Effector memory CD4-positive, alpha-beta T cell (primary cell): ENCODE measurements around the gene DMAC2.

Source experiments
- DNase-seq, 3 donors: peaks; one replicate each; pipeline ENCODE4 v3.0.0-alpha.2; 2020
- H3K27ac ChIP-seq: 2 replicates; pipeline ENCODE4 v1.7.0; 2013; ENCODE audit warnings: mild to moderate bottlenecking, low read length, moderate library complexity; ENCODE audit not compliant: insufficient read depth, poor library complexity, severe bottlenecking
- H3K27me3 ChIP-seq: replicated peaks from 2 replicates; pipeline ENCODE4 v1.7.0; 2013; ENCODE audit warnings: mild to moderate bottlenecking, low read length; ENCODE audit not compliant: insufficient read depth, control insufficient read depth, poor library complexity, severe bottlenecking
- H3K36me3 ChIP-seq: 2 replicates; pipeline ENCODE4 v1.7.0; 2013; ENCODE audit warnings: mild to moderate bottlenecking, low read length, moderate library complexity; ENCODE audit not compliant: control insufficient read depth, insufficient read depth
- H3K4me1 ChIP-seq: 2 replicates; pipeline ENCODE4 v1.7.0; 2013; ENCODE audit warnings: low read length, mild to moderate bottlenecking; ENCODE audit not compliant: control insufficient read depth, insufficient read depth, poor library complexity, severe bottlenecking
- H3K4me3 ChIP-seq: 2 replicates; pipeline ENCODE4 v1.7.0; 2013; ENCODE audit warnings: low read length, low read depth, mild to moderate bottlenecking; ENCODE audit not compliant: insufficient read depth, poor library complexity, severe bottlenecking
- H3K9me3 ChIP-seq: 2 replicates; pipeline ENCODE4 v1.7.0; 2013; ENCODE audit warnings: mild to moderate bottlenecking, low read length, moderate library complexity; ENCODE audit not compliant: control insufficient read depth

The DMAC2 gene

DNA sequence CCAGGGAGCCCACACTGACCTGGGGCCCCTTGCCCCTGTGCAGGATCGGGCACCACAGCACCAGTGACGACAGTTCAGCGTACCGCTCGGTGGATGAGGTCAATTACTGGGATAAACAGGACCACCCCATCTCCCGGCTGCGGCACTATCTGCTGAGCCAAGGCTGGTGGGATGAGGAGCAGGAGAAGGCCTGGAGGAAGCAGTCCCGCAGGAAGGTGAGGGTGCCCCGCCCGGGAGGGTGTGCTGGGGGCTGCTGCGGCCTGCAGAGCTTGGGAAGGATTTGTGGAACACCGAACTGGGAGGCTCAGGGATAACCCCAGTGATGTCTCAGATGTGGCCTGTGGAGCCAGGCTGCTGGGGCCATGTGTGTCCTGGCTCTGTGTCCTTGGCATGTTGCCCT is 16.8 kb downstream of the DMAC2 start:
- Histone ChIP-seq H3K27ac (no peak overlapping the region), H3K4me1 (peaks cover 12% of the 10 kb centered on the region), H3K4me3 (no peak overlapping the region), H3K27me3 (no peaks in the 10 kb centered on the region), H3K9me3 (no peaks in the 10 kb centered on the region), H3K36me3 (peaks cover 56% of the 10 kb centered on the region)
- no peak for DNase-seq

GRCh38 chr19:41422456-41422855 is 17.3 kb downstream of the DMAC2 start:
- H3K9me3 ChIP-seq, result no peaks in the 10 kb centered on the region
- no peaks in the 10 kb centered on the region for H3K27me3 ChIP-seq
- H3K4me3 ChIP-seq, result no peak overlapping the region
- no peak overlapping the region for H3K27ac ChIP-seq
- H3K4me1 ChIP-seq, result peaks cover 8% of the 10 kb centered on the region
- peaks cover 56% of the 10 kb centered on the region for H3K36me3 ChIP-seq
- DNase-seq, result no peak

DNA sequence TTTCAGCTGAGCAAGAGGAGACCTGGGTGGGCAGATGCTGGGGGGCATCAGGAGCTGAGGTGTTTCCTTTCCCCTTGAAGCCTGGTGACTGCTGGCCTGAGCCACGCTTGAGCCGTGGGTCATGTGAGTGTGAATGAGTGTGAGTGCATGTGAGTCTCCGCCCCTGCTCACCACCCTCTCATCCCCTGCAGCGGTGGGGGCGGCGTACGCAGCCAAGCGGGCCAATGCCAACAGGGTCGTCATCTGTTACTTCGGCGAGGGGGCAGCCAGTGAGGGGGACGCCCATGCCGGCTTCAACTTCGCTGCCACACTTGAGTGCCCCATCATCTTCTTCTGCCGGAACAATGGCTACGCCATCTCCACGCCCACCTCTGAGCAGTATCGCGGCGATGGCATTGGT is 17.7 kb downstream of the DMAC2 start:
- Histone ChIP-seq H3K4me3 (no peak overlapping the region), H3K4me1 (peaks cover 4% of the 10 kb centered on the region), H3K27me3 (no peaks in the 10 kb centered on the region), H3K36me3 (peaks cover 60% of the 10 kb centered on the region), H3K27ac (no peak overlapping the region), H3K9me3 (no peaks in the 10 kb centered on the region)
- DNase-seq, result no peak

DNA sequence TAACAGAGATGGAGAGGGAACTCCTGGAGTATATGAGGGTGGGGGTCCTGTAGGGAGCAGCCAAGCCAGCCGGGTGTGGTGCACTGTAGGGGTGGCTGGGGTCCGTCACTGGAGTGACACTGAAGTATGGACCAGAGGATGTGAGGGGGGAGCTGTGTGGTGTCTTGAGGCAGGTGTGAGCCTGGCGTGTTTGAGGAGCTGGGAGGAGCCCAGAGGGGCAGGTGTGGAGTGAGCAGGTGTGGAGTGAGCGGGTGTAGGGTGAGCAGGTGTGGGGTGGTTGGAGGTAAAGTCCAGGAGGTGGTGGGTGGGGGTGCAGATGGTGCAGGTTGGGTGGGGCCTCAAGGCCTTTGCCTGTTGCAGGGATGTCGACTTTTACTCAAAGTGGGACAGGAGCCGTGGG is 18.4 kb downstream of the DMAC2 start:
- Histone ChIP-seq H3K4me1 (peaks cover 4% of the 10 kb centered on the region), H3K4me3 (no peak overlapping the region), H3K27me3 (no peaks in the 10 kb centered on the region), H3K27ac (no peak overlapping the region), H3K36me3 (peaks cover 62% of the 10 kb centered on the region), H3K9me3 (no peaks in the 10 kb centered on the region)
- DNase-seq, result no peak

DNA sequence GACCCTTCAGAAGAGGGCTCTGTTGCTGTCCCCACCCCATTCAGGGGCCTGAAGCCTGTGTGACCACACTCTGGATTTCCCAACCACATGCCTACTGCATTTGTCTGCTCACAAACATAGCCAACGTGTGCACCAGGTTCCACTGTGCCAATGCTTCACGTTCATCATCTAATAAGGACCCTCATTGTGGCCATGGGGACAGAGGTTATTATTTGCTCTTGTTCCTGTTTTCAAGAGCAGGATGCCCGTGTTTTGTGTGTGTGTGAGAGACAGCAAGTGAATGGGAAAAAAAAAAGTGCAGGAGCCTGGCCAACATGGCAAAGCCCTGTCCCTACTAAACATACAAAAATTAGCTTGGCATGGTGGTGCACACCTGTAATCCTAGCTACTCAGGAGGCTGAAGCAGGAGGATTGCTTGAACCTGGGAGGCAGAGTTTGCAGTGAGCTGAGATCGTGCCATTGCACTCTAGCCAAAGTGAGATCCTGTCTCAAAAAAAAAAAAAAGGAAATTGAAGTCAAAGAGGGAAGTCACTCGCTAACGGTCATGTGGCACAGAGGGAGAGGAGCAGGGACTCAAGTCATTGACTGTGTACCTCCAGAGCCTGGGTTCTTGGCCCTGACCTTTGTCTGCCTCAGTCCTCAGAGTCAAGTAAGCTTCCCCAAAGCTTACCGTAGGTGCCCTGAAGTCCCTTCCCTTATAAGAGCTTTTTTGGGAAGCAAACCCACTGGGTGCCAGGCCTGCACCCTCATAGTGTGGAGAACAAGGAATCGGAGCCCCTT is 19.4 kb downstream of the DMAC2 start:
- Histone ChIP-seq H3K9me3 (no peaks in the 10 kb centered on the region), H3K27ac (no peak overlapping the region), H3K4me1 (peaks cover under 1% of the 10 kb centered on the region), H3K4me3 (no peak overlapping the region), H3K36me3 (peaks cover 57% of the 10 kb centered on the region), H3K27me3 (no peaks in the 10 kb centered on the region)
- DNase-seq, result no peak

- Histone ChIP-seq H3K4me3 (no peak overlapping the region), H3K36me3 (peaks cover 62% of the 10 kb centered on the region), H3K27me3 (no peaks in the 10 kb centered on the region), H3K9me3 (no peaks in the 10 kb centered on the region), H3K4me1 (no peaks in the 10 kb centered on the region), H3K27ac (no peak overlapping the region)
- no peak for DNase-seq
These were observed 23.5 kb downstream of the DMAC2 start for GRCh38 chr19:41416194-41416674.

DNA sequence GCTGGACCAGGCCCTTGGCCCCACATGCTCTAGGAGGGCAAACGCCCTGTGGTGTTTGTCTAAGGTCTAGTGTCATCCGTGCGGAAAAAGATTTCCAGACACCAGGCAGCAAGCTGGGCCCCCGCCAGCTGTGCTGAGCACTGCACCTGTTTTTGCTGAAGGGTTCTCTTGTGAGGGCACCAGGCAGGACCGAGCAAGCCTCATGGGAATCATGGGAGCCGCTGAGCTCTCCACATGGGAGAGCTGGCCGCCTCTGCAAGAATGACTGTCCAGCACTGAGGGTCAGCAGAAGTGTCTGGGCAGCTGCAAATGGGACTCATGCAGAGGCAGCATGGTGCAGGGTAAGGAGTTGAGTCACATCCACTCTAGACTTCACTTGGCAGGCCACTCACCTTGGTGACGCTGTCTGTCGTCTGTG is 24.5 kb downstream of the DMAC2 start:
- Histone ChIP-seq H3K4me1 (no peaks in the 10 kb centered on the region), H3K27ac (no peak overlapping the region), H3K4me3 (no peak overlapping the region), H3K27me3 (no peaks in the 10 kb centered on the region), H3K9me3 (no peaks in the 10 kb centered on the region), H3K36me3 (peaks cover 58% of the 10 kb centered on the region)
- no peak for DNase-seq

DNA sequence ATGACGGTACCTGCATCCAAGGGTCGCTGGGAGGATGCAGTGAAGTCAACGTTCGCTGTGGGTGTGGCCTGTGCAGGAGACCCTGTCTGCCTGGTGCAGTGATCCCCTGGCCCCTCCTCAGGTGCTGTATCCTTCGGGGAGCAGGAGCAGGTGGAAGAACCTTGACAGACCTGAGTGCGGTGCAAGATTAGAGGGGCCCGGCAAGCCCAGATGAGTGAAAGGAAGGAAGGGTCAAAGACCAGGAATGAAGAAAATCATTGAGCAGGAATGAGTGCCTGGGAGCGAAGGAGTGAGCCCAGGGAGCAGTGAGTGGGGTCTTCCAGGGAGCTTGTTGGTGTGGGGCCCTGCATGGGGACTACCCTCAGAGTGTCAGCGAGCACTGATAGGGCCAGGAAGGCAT is 25.3 kb downstream of the DMAC2 start:
- no peak for DNase-seq
- Histone ChIP-seq H3K27me3 (no peaks in the 10 kb centered on the region), H3K4me3 (no peak overlapping the region), H3K4me1 (no peaks in the 10 kb centered on the region), H3K9me3 (no peaks in the 10 kb centered on the region), H3K36me3 (peaks cover 53% of the 10 kb centered on the region), H3K27ac (no peak overlapping the region)

- no peak for DNase-seq
- Histone ChIP-seq H3K9me3 (no peaks in the 10 kb centered on the region), H3K27me3 (no peaks in the 10 kb centered on the region), H3K4me1 (no peaks in the 10 kb centered on the region), H3K27ac (no peak overlapping the region), H3K36me3 (peaks cover 48% of the 10 kb centered on the region), H3K4me3 (no peak overlapping the region)
These were observed 25.8 kb downstream of the DMAC2 start for GRCh38 chr19:41413947-41414346.

GRCh38 chr19:41412953-41413352 is 26.8 kb downstream of the DMAC2 start:
- no peaks in the 10 kb centered on the region for H3K4me1 ChIP-seq
- H3K27ac ChIP-seq, result no peak overlapping the region
- no peak for DNase-seq
- H3K36me3 ChIP-seq, result peaks cover 38% of the 10 kb centered on the region
- no peaks in the 10 kb centered on the region for H3K9me3 ChIP-seq
- H3K27me3 ChIP-seq, result no peaks in the 10 kb centered on the region
- no peak overlapping the region for H3K4me3 ChIP-seq
